Endothelial cell of umbilical vein (primary cell): ENCODE results near the gene MPZL2.

Experiments
- CTCF ChIP-seq, 2 donors: IDR thresholded peaks; 1 replicate in 1 of 2; 2 replicates in 1 of 2; pipeline ENCODE4 v1.5.1; 2011; ENCODE audit warnings: low read length in 2 of 2, mild to moderate bottlenecking in 2 of 2, moderate library complexity in 2 of 2, control low read depth in 1 of 2, inconsistent platforms in 1 of 2, low read depth in 1 of 2; ENCODE audit not compliant: insufficient read depth in 1 of 2; ENCODE audit errors: extremely low read depth in 1 of 2
- EZH2 ChIP-seq: IDR thresholded peaks from 2 replicates; pipeline ENCODE4 v1.6.1; 2012; ENCODE audit warnings: borderline replicate concordance, low read depth, mild to moderate bottlenecking, moderate library complexity, low read length, inconsistent platforms; ENCODE audit not compliant: severe bottlenecking
- POLR2A ChIP-seq: IDR thresholded peaks from 2 replicates; pipeline ENCODE4 v1.6.1; 2012; ENCODE audit warnings: low read depth, mild to moderate bottlenecking, control low read depth, low read length
- POLR2AphosphoS5 ChIP-seq: IDR thresholded peaks from 2 replicates; pipeline ENCODE4 v1.6.1; 2012; ENCODE audit warnings: low read depth, mild to moderate bottlenecking, control low read depth, low read length, moderate library complexity; ENCODE audit not compliant: insufficient read depth

- TF ChIP-seq EZH2 (no peak), POLR2A (no peak), CTCF (IDR thresholded peaks at IDR 0.05; ENCODE audit: extremely low read depth in 1 of 2, insufficient read depth in 1 of 2, low read depth in 1 of 2, low read length in 2 of 2) (no peak), POLR2AphosphoS5 (no peak)
Observed at GRCh38 chr11:118252688-118253087, 11.4 kb downstream of the MPZL2 start.
